DND-41 (cell line): Measurements from ENCODE around the gene YIPF4.

Experiments used
- ATAC-seq: fragments of 200-7000 bp; cut with Tn5 transposase; 3 replicates; pipeline ENCODE4 v1.9.1; 2021; ENCODE audit warnings: low read depth; ENCODE audit not compliant: insufficient read depth
- DNase-seq: peaks from one replicate; pipeline ENCODE4 v3.0.0-alpha.2; 2020
- H2AFZ ChIP-seq: 2 replicates; pipeline ENCODE4 v1.6.0; 2012; ENCODE audit warnings: low read depth, low read length
- H3K27ac ChIP-seq: 2 replicates; pipeline ENCODE4 v1.5.1; 2012; ENCODE audit warnings: low read length, inconsistent platforms
- H3K27me3 ChIP-seq: fragments of 200-600 bp; sonication (generic); 2 replicates; pipeline ENCODE4 v1.6.0; 2012; ENCODE audit warnings: low read length, mild to moderate bottlenecking, inconsistent platforms; ENCODE audit not compliant: insufficient read depth, poor library complexity
- H3K36me3 ChIP-seq: 2 replicates; pipeline ENCODE4 v1.5.1; 2012; ENCODE audit warnings: low read length, inconsistent platforms; ENCODE audit not compliant: insufficient read depth
- H3K4me1 ChIP-seq: 2 replicates; pipeline ENCODE4 v1.5.1; 2012; ENCODE audit warnings: mild to moderate bottlenecking, low read length; ENCODE audit not compliant: insufficient read depth
- H3K4me2 ChIP-seq: 2 replicates; pipeline ENCODE4 v1.6.0; 2012; ENCODE audit warnings: mild to moderate bottlenecking, moderate library complexity, low read length, inconsistent platforms; ENCODE audit not compliant: insufficient read depth
- H3K4me3 ChIP-seq, 2 experiments: fragments of 200-600 bp in 1 of 2; shearing (Covaris generic) in 1 of 2; 2 replicates each; pipeline ENCODE4 v1.5.1; 2012 to 2016; ENCODE audit warnings: inconsistent platforms in 2 of 2, low read length in 2 of 2, mild to moderate bottlenecking in 2 of 2, low read depth in 1 of 2, moderate library complexity in 1 of 2
- H3K79me2 ChIP-seq: 2 replicates; pipeline ENCODE4 v1.6.0; 2012; ENCODE audit warnings: low read length, inconsistent platforms; ENCODE audit not compliant: insufficient read depth
- H3K9ac ChIP-seq: 2 replicates; pipeline ENCODE4 v1.6.0; 2012; ENCODE audit warnings: low read depth, mild to moderate bottlenecking, inconsistent platforms, low read length, moderate library complexity
- H3K9me3 ChIP-seq: 2 replicates; pipeline ENCODE4 v1.5.1; 2012; ENCODE audit warnings: low read length, moderate library complexity, mild to moderate bottlenecking, inconsistent platforms; ENCODE audit not compliant: insufficient read depth, severe bottlenecking
- H4K20me1 ChIP-seq: 2 replicates; pipeline ENCODE4 v1.6.0; 2012; ENCODE audit warnings: low read length; ENCODE audit not compliant: insufficient read depth
- CTCF ChIP-seq: IDR thresholded peaks from 2 replicates; pipeline ENCODE4 v1.5.1; 2012; ENCODE audit warnings: borderline replicate concordance, low read length, moderate library complexity, mild to moderate bottlenecking; ENCODE audit not compliant: poor library complexity, severe bottlenecking; ENCODE audit errors: extremely low read depth
- EZH2 ChIP-seq: IDR thresholded peaks from 3 replicates; pipeline ENCODE4 v1.6.1; 2012; ENCODE audit warnings: borderline replicate concordance, low read depth, mild to moderate bottlenecking, moderate library complexity, low read length, inconsistent platforms; ENCODE audit not compliant: severe bottlenecking

The YIPF4 gene

DNA sequence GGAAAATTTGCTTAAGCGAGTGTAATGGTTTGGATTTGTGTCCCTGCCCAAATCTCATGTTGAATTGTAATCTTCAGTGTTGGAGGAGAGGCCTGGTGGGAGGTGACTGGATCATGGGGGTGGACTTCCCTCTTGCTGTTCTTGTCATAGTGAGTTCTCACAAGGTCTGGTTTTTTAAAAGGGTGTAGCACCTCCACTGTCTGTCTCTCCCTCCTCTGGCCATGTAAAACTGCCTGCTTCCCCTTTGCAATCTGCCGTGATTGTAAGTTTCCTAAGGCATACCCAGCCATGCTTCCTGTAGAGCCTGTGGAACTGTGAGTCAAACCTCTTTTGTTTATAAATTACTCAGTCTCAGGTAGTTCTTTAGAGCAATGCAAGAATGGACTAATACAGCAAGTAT, 6.6 kb downstream of the YIPF4 start:
- H3K4me3 ChIP-seq = no peak overlapping the region
- no peaks in the 10 kb centered on the region for H3K9me3 ChIP-seq
- peaks cover 32% of the 10 kb centered on the region for H3K36me3 ChIP-seq
- TF ChIP-seq EZH2 (no peak), CTCF (no peak)
- H3K27me3 ChIP-seq = no peaks in the 10 kb centered on the region
- DNase-seq (no peak), ATAC-seq (no peak)
- H3K4me1 ChIP-seq = peaks cover 6% of the 10 kb centered on the region
- H4K20me1 ChIP-seq = peaks cover 6% of the 10 kb centered on the region; the same call in 1 of the 2 replicates
- H3K9ac ChIP-seq = no peak overlapping the region
- no peak overlapping the region for H3K4me2 ChIP-seq
- peaks cover 92% of the 10 kb centered on the region for H3K79me2 ChIP-seq
- H3K27ac ChIP-seq = no peak overlapping the region
- no peak overlapping the region for H2AFZ ChIP-seq

DNA sequence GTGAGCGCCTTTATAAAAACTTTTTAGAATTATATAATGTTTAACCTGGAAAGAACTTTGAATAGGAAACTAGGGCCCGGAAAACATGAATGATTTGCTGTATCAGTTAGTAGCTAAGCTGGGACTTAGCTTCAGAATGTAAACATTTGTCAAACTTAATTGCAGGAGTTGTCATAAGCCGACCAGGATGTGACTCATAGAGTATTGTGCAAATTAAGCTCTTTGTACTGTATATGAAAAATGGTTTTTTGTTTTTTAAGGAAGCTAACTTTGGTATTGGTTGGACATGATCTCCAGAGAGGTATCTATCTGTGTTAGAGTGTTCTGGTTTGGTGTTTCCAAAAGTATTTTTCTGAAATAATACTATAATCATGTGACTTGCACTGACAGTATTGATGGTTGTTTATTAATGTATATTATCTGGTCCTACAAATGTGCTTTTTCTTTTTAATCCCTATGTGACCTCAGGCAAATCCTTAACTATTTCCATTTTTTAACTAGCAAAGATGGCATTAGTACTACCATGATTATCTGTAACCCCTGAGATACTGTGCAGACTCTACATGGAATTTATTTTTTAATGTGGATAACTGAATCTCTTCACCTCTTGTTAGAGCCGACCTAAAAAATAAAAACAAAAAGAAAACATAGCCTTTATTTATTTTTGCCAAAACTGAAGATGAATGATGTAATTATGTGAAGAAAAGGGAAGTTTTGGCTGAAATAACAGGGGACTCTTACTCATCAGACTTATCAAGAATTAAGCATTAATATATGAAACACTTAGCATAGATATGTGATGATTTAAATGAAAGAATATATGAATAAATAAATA, 11.7 kb downstream of the YIPF4 start:
- ATAC-seq (no peak), DNase-seq (no peak)
- Histone ChIP-seq H3K9ac (no peak overlapping the region), H3K27ac (no peak overlapping the region), H3K36me3 (peaks cover 30% of the 10 kb centered on the region), H3K79me2 (peaks cover 53% of the 10 kb centered on the region), H3K4me1 (no peaks in the 10 kb centered on the region), H4K20me1 (peaks cover 3% of the 10 kb centered on the region; the same call in 1 of the 2 replicates), H2AFZ (no peak overlapping the region), H3K9me3 (peaks cover 2% of the 10 kb centered on the region), H3K4me3 (no peak overlapping the region), H3K27me3 (no peaks in the 10 kb centered on the region), H3K4me2 (no peak overlapping the region)
- TF ChIP-seq EZH2 = no peak
- TF ChIP-seq CTCF = no peak

GRCh38 chr2:32290000-32290339, 12.3 kb downstream of the YIPF4 start:
- H3K9me3 ChIP-seq = peaks cover 2% of the 10 kb centered on the region
- ATAC-seq (no peak), DNase-seq (no peak)
- H3K4me3 ChIP-seq = no peak overlapping the region
- H3K4me2 ChIP-seq = no peak overlapping the region
- no peak for TF ChIP-seq EZH2
- TF ChIP-seq CTCF = no peak
- peaks cover 47% of the 10 kb centered on the region for H3K79me2 ChIP-seq
- H3K27ac ChIP-seq = no peak overlapping the region
- H2AFZ ChIP-seq = no peak overlapping the region
- no peaks in the 10 kb centered on the region for H3K4me1 ChIP-seq
- H4K20me1 ChIP-seq = peaks cover 2% of the 10 kb centered on the region; the same call in 1 of the 2 replicates
- H3K36me3 ChIP-seq = peaks cover 29% of the 10 kb centered on the region
- no peaks in the 10 kb centered on the region for H3K27me3 ChIP-seq
- no peak overlapping the region for H3K9ac ChIP-seq
